Left ventricle myocardium inferior (tissue), 1 donor: Measurements from ENCODE around the gene TNS3. TPM values are rescaled to one million over a fixed set of nuclear protein-coding genes. Genes with fewer than 3 reads are reported as not detected.

Experiments
- DNase-seq: peaks from one replicate; pipeline ENCODE4 v3.0.0-alpha.2; 2020
- H3K27ac ChIP-seq: fragments of 200-600 bp; replicated peaks from 2 replicates; pipeline ENCODE4 v1.8.0; 2021
- H3K27me3 ChIP-seq: fragments of 200-600 bp; 2 replicates; pipeline ENCODE4 v1.8.0; 2021; ENCODE audit warnings: low read depth
- H3K36me3 ChIP-seq: fragments of 200-600 bp; 2 replicates; pipeline ENCODE4 v1.8.0; 2021
- H3K4me1 ChIP-seq: fragments of 200-600 bp; 2 replicates; pipeline ENCODE4 v1.8.0; 2021
- H3K4me3 ChIP-seq: fragments of 200-600 bp; 2 replicates; pipeline ENCODE4 v1.8.0; 2021; ENCODE audit warnings: mild to moderate bottlenecking, moderate library complexity
- H3K9me3 ChIP-seq: fragments of 200-600 bp; replicated peaks from 2 replicates; pipeline ENCODE4 v1.8.0; 2021
- CTCF ChIP-seq: fragments of 200-600 bp; IDR thresholded peaks from 2 replicates; pipeline ENCODE4 v1.8.0; 2021; ENCODE audit warnings: antibody characterized with exemption, mild to moderate bottlenecking, borderline replicate concordance
- intact Hi-C: fragments of 100-400 bp; cut with micrococcal nuclease; formaldehyde crosslinking; loops from one replicate; pipeline ENCODE4 v1.11.0; 2022
- total RNA-seq: library from RNA; stranded (reverse); fragmentation: NEBNext Ultra II Directional; extraction: Animal tissue kit (Norgen Biotek cat#: 25700); gene quantifications from one replicate; pipeline ENCODE4 v1.2.1, GENCODE V29; 2021
- donor health status: DM: no; HTN: yes; CAD: no; lungs with severe emphysema.

Gene TNS3
- total RNA-seq, 1 donor from 2014 or later: 40.6 TPM

- Histone ChIP-seq H3K27me3 (no peaks in the 10 kb centered on the region), H3K27ac (peak overlapping the region; percentile 76), H3K4me3 (no peak overlapping the region), H3K36me3 (peaks cover 46% of the 10 kb centered on the region), H3K9me3 (peaks cover 12% of the 10 kb centered on the region), H3K4me1 (peaks cover 51% of the 10 kb centered on the region)
- TF ChIP-seq CTCF: no peak
- no peak for DNase-seq
- intact Hi-C loops: no loop called here
Measured at GRCh38 chr7:47303695-47304453, 278.0 kb downstream of the TNS3 start.

- H3K36me3 ChIP-seq: peaks cover 50% of the 10 kb centered on the region
- TF ChIP-seq CTCF: no peak
Measured at GRCh38 chr7:47303014-47303694, 278.8 kb downstream of the TNS3 start.

GRCh38 chr7:47302560-47302959 lies 279.4 kb downstream of the TNS3 start:
- Histone ChIP-seq H3K4me3 (no peak overlapping the region), H3K9me3 (no peaks in the 10 kb centered on the region), H3K36me3 (peaks cover 50% of the 10 kb centered on the region), H3K27me3 (no peaks in the 10 kb centered on the region), H3K4me1 (peaks cover 51% of the 10 kb centered on the region), H3K27ac (peak overlapping the region; percentile 76)
- TF ChIP-seq CTCF: no peak
- DNase-seq: no peak
- intact Hi-C loops: no loop called here

More at GRCh38 chr7:47303014-47303694, 278.8 kb downstream of the TNS3 start:
- Histone ChIP-seq H3K27me3 (no peaks in the 10 kb centered on the region), H3K9me3 (peaks cover 5% of the 10 kb centered on the region), H3K4me1 (peaks cover 51% of the 10 kb centered on the region), H3K4me3 (no peak overlapping the region), H3K27ac (peak overlapping the region; percentile 76)
- DNase-seq: no peak
- intact Hi-C loops: no loop called here

GRCh38 chr7:47301657-47302295 lies 280.1 kb downstream of the TNS3 start:
- TF ChIP-seq CTCF: no peak
- Histone ChIP-seq H3K27ac (peak overlapping the region; percentile 76), H3K27me3 (no peaks in the 10 kb centered on the region), H3K4me3 (no peak overlapping the region), H3K36me3 (peaks cover 58% of the 10 kb centered on the region), H3K9me3 (no peaks in the 10 kb centered on the region), H3K4me1 (peaks cover 51% of the 10 kb centered on the region)
- intact Hi-C loops: no loop called here
- DNase-seq: no peak

GRCh38 chr7:47301105-47301477 lies 280.8 kb downstream of the TNS3 start:
- intact Hi-C loops: no loop called here
- Histone ChIP-seq H3K27ac (peak overlapping the region; percentile 76), H3K4me1 (peaks cover 50% of the 10 kb centered on the region), H3K9me3 (no peaks in the 10 kb centered on the region), H3K4me3 (no peak overlapping the region), H3K36me3 (peaks cover 65% of the 10 kb centered on the region), H3K27me3 (no peaks in the 10 kb centered on the region)
- TF ChIP-seq CTCF: no peak
- DNase-seq: no peak
